ENCODE measurements around the gene ESPNL.

ESPNL gene

DNA sequence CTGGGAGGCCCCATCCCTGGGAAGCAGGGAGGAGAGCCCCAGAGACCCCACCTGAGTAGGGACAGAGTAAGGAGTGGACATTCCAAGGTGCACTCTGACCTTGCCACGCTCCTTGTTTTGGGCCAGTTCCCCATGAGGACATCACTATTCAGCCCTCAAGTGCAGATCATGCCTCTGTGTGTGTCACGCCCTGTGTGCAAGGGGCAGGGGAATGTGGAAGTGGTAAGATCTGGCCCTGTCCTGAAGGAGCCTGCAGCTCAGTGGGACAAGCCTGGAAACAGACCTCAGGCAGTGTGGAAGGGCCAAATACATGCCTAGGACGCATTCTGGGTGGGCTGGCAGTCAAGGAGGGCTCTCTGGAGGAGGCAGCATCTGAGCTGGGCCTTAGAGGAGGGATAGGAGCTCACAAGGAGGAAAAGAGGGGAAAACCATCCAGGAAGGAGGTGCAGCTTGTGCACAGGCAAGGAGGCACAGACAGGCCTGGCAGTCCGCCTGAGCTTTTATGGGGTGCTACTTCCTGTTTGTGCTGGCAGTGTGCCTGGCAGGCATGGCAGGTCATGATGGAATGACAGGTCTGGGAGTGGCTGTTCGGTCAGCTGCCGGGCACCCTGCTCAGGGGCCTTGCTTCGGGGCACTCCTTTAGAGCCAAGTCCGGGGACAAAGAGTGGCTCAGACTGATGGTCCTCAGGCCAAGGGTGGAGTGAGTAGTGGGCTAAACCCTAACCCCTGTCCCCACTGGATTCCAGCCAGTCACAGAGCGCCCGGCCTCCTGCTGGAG is 41.6 kb downstream of the ESPNL start:
- no peaks in the 10 kb centered on the region for H3K27me3 ChIP-seq (ENCODE audit: control insufficient read depth in 5 of 5, insufficient read depth in 4 of 5, low read length in 5 of 5)
- H3K9ac ChIP-seq (ENCODE audit: low read length in 5 of 5), result peak overlapping the region in 1 of 5 donors; percentile 31
- peaks cover 3 to 76% (median 50%) of the 10 kb centered on the region in 5 donors for H3K4me1 ChIP-seq (ENCODE audit: control insufficient read depth in 5 of 5, insufficient read depth in 5 of 5, low read length in 5 of 5)
- H3K4me3 ChIP-seq (ENCODE audit: low read depth in 1 of 5, low read length in 5 of 5), result peak overlapping the region in 1 of 5 donors; percentile 22
- no peaks in the 10 kb centered on the region for H3K9me3 ChIP-seq (ENCODE audit: control insufficient read depth in 5 of 5, low read length in 5 of 5)
- no peak overlapping the region for H3K27ac ChIP-seq (ENCODE audit: low read depth, low read length)
- H3K36me3 ChIP-seq (ENCODE audit: control insufficient read depth in 5 of 5, insufficient read depth in 5 of 5, low read length in 5 of 5), result peaks cover 0 to 14% (median 0%) of the 10 kb centered on the region in 5 donors

DNA sequence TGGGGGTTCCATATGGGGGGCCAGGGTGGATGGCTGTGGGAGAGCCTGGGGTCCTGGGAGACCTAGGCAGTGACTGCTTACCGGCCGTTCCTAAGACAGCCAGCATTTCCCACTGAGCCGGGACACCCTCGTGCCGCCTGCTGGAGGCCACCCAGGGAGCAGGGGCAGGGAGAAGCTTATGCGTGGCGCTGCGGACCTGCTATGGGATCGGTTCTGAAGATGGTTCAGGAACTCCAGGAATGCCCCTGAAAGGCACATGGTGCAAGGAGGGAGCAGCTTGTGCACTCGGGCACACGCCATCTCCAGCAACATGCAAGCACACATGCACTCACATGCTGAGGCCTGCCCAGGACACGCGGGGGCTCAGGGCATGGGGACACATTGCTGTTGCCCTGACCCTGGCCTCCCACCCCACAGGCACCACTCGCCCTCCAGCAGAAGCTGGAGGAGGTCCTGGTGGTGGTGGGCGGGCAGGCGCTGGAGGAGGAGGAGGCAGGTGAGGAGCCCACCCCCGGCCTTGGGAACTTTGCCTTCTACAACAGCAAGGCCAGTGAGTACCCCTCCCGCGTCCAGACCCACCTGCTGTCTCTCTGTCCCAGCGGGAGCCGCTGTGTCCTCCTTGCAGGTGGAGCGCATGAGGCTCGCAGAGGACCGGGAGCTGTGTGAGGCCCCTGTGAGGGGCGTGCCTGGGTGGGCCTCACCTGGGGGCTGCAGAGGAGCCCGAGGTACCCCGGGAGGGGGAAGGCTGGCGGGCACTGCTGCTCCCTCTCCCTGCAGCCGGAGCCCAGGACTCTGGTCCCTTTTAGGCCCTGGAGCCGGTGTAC is 42.5 kb downstream of the ESPNL start:
- no peaks in the 10 kb centered on the region for H3K27me3 ChIP-seq (ENCODE audit: control insufficient read depth in 5 of 5, insufficient read depth in 4 of 5, low read length in 5 of 5)
- no peaks in the 10 kb centered on the region for H3K9me3 ChIP-seq (ENCODE audit: control insufficient read depth in 5 of 5, low read length in 5 of 5)
- H3K9ac ChIP-seq (ENCODE audit: low read length in 5 of 5), result peak overlapping the region in 1 of 5 donors; percentile 31
- no peak overlapping the region for H3K27ac ChIP-seq (ENCODE audit: low read depth, low read length)
- H3K36me3 ChIP-seq (ENCODE audit: control insufficient read depth in 5 of 5, insufficient read depth in 5 of 5, low read length in 5 of 5), result peaks cover 0 to 14% (median 0%) of the 10 kb centered on the region in 5 donors
- H3K4me3 ChIP-seq (ENCODE audit: low read depth in 1 of 5, low read length in 5 of 5), result peak overlapping the region in 1 of 5 donors; percentile 22
- peaks cover 3 to 67% (median 44%) of the 10 kb centered on the region in 5 donors for H3K4me1 ChIP-seq (ENCODE audit: control insufficient read depth in 5 of 5, insufficient read depth in 5 of 5, low read length in 5 of 5)

DNA sequence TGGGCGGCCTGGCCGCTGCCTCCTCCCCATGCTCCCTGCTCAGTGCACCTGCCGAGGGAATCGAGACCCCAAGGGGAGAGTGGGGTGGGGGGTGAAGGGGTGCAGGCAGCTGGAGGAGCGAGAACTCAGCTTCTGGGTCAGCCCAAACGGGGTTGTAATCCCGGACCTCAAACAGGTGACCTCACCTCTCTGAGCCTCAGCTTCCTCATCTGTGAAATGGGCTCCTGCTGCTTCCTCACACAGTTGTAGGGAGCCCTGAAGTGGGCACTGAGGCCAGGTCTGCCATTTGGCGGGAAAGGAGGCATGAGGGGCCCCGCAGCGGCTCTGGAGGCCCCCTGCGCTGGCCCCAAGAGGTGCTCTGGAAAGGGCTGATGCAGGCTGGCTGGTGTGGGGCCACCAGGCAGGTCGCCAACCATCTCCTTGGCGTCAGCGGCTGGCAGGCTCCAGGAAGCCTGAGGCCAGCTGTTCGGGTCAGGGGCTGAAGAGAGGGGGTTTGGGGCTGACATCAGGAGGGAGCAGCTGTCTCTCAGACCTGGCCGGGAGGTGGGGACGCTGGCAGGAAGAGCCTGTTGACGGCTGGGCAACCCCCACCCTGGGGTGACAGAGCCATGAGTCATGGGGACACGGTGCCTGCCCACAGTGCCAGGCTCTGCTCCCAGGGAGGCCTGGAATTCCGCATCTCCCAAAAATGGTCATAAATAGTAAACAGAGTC is 43.3 kb downstream of the ESPNL start:
- H3K9ac ChIP-seq (ENCODE audit: low read length in 5 of 5), result no peak overlapping the region
- no peaks in the 10 kb centered on the region for H3K9me3 ChIP-seq (ENCODE audit: control insufficient read depth in 5 of 5, low read length in 5 of 5)
- peaks cover 0 to 14% (median 0%) of the 10 kb centered on the region in 5 donors for H3K36me3 ChIP-seq (ENCODE audit: control insufficient read depth in 5 of 5, insufficient read depth in 5 of 5, low read length in 5 of 5)
- H3K4me3 ChIP-seq (ENCODE audit: low read depth in 1 of 5, low read length in 5 of 5), result no peak overlapping the region
- H3K27me3 ChIP-seq (ENCODE audit: control insufficient read depth in 5 of 5, insufficient read depth in 4 of 5, low read length in 5 of 5), result no peaks in the 10 kb centered on the region
- peaks cover 3 to 59% (median 39%) of the 10 kb centered on the region in 5 donors for H3K4me1 ChIP-seq (ENCODE audit: control insufficient read depth in 5 of 5, insufficient read depth in 5 of 5, low read length in 5 of 5)
- no peak overlapping the region for H3K27ac ChIP-seq (ENCODE audit: low read depth, low read length)

DNA sequence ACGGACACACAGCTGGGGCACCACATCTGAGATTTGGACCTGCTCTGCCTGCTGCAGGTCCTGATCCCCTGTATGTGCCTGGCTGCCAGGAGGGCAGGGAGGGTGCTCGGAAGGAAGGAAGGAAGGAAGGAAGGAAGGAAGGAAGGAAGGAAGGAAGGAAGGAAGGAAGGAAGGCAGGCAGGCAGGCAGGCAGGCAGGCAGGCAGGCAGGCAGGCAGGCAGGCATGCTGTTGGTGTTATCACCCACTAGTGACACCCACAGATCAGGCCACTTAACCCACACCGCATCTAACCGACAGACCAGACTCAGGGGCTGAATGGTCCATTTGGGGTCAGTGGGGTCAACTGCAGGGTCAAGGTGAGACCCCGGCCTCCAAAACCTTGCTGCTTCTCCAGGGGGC is 44.1 kb downstream of the ESPNL start:
- Histone ChIP-seq H3K27me3 (ENCODE audit: control insufficient read depth in 5 of 5, insufficient read depth in 4 of 5, low read length in 5 of 5) (no peaks in the 10 kb centered on the region), H3K27ac (ENCODE audit: low read depth, low read length) (no peak overlapping the region), H3K4me1 (ENCODE audit: control insufficient read depth in 5 of 5, insufficient read depth in 5 of 5, low read length in 5 of 5) (peaks cover 3 to 51% (median 30%) of the 10 kb centered on the region in 5 donors), H3K9me3 (ENCODE audit: control insufficient read depth in 5 of 5, low read length in 5 of 5) (no peaks in the 10 kb centered on the region), H3K4me3 (ENCODE audit: low read depth in 1 of 5, low read length in 5 of 5) (no peak overlapping the region), H3K9ac (ENCODE audit: low read length in 5 of 5) (no peak overlapping the region), H3K36me3 (ENCODE audit: control insufficient read depth in 5 of 5, insufficient read depth in 5 of 5, low read length in 5 of 5) (peaks cover 0 to 14% (median 0%) of the 10 kb centered on the region in 5 donors)

DNA sequence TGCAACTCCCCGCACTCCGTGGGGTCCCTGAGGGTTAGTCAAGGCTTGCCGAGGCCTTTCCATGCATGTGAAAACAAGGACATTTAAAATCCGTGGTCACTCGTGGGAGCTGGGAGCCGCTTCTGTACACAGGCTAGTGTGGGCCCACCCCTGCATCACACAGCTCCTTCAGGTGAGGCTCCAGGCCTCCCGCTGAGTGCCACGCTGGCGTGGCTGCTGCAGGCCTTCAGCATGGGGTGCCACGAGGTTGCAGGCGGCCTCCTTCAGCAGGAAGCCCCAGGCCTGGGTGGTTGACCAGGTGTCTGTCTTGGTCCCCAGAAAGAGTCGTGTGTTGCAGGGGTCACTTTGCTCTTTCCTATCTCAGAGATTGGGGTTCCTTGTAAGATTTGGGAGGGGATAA is 44.9 kb downstream of the ESPNL start:
- Histone ChIP-seq H3K9ac (ENCODE audit: low read length in 5 of 5) (no peak overlapping the region), H3K27me3 (ENCODE audit: control insufficient read depth in 5 of 5, insufficient read depth in 4 of 5, low read length in 5 of 5) (no peaks in the 10 kb centered on the region), H3K4me3 (ENCODE audit: low read depth in 1 of 5, low read length in 5 of 5) (no peak overlapping the region), H3K9me3 (ENCODE audit: control insufficient read depth in 5 of 5, low read length in 5 of 5) (no peaks in the 10 kb centered on the region), H3K27ac (ENCODE audit: low read depth, low read length) (no peak overlapping the region), H3K4me1 (ENCODE audit: control insufficient read depth in 5 of 5, insufficient read depth in 5 of 5, low read length in 5 of 5) (peaks cover 3 to 43% (median 24%) of the 10 kb centered on the region in 5 donors), H3K36me3 (ENCODE audit: control insufficient read depth in 5 of 5, insufficient read depth in 5 of 5, low read length in 5 of 5) (peaks cover 0 to 14% (median 0%) of the 10 kb centered on the region in 5 donors)

DNA sequence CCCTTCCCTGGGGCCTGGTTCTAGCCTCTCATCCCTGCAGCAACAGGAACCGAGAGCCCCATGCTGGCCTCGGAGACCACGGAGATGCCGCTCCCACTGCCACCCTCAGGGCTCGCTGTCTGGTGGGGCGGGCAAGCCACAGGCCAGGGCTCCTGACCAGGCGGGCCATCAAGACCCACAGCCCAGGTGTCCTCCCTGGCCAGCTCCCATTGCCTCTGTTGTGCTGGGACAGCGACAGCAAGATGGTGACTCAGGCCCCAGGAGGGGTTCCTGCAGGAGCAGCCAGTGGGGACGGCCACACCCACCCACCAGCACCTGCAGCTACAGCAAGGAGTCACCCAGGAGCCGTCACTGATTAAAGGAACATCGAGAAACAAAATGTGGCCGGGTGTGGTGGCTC is 45.7 kb downstream of the ESPNL start:
- Histone ChIP-seq H3K27ac (ENCODE audit: low read depth, low read length) (no peak overlapping the region), H3K9ac (ENCODE audit: low read length in 5 of 5) (no peak overlapping the region), H3K9me3 (ENCODE audit: control insufficient read depth in 5 of 5, low read length in 5 of 5) (no peaks in the 10 kb centered on the region), H3K36me3 (ENCODE audit: control insufficient read depth in 5 of 5, insufficient read depth in 5 of 5, low read length in 5 of 5) (peaks cover 0 to 13% (median 0%) of the 10 kb centered on the region in 5 donors), H3K4me3 (ENCODE audit: low read depth in 1 of 5, low read length in 5 of 5) (no peak overlapping the region), H3K4me1 (ENCODE audit: control insufficient read depth in 5 of 5, insufficient read depth in 5 of 5, low read length in 5 of 5) (peaks cover 2 to 36% (median 24%) of the 10 kb centered on the region in 5 donors), H3K27me3 (ENCODE audit: control insufficient read depth in 5 of 5, insufficient read depth in 4 of 5, low read length in 5 of 5) (no peaks in the 10 kb centered on the region)

DNA sequence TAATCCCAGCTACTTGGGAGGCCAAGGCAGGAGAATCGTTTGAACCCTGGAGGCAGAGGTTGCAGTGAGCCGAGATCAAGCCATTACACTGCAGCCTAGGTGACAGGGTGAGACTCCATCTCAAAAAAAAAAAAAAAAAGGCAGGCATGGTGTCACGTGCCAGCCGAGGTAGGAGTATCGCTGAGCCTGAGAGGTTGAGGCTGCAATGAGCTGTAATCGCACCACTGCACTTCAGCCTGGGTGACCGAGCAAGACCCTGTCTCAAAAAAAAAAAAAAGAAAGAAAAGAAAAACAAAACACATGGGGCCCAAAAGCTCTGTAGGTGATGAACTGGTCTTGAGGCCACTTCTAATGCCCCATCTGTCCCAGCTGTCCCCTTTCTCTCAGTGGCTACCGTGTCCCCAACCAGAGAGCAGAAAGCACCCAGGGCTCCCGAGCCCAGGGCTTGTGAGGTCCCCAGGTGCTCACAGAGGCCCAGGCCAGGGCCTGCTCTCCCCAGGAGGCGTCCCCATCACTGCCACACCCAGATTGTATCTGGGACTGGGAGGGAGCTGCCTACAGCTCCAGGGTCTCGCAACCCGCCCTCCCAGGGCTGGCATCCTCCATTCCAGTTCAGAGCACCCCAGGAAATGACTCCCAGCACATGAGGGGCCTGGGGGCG is 46.9 kb downstream of the ESPNL start:
- Histone ChIP-seq H3K4me1 (ENCODE audit: control insufficient read depth in 5 of 5, insufficient read depth in 5 of 5, low read length in 5 of 5) (peaks cover 0 to 24% (median 16%) of the 10 kb centered on the region in 5 donors), H3K27ac (ENCODE audit: low read depth, low read length) (no peak overlapping the region), H3K9ac (ENCODE audit: low read length in 5 of 5) (peak overlapping the region in 1 of 5 donors; percentile 9), H3K36me3 (ENCODE audit: control insufficient read depth in 5 of 5, insufficient read depth in 5 of 5, low read length in 5 of 5) (peaks cover 0 to 6% (median 0%) of the 10 kb centered on the region in 5 donors), H3K4me3 (ENCODE audit: low read depth in 1 of 5, low read length in 5 of 5) (no peak overlapping the region), H3K9me3 (ENCODE audit: control insufficient read depth in 5 of 5, low read length in 5 of 5) (no peaks in the 10 kb centered on the region), H3K27me3 (ENCODE audit: control insufficient read depth in 5 of 5, insufficient read depth in 4 of 5, low read length in 5 of 5) (no peaks in the 10 kb centered on the region)

DNA sequence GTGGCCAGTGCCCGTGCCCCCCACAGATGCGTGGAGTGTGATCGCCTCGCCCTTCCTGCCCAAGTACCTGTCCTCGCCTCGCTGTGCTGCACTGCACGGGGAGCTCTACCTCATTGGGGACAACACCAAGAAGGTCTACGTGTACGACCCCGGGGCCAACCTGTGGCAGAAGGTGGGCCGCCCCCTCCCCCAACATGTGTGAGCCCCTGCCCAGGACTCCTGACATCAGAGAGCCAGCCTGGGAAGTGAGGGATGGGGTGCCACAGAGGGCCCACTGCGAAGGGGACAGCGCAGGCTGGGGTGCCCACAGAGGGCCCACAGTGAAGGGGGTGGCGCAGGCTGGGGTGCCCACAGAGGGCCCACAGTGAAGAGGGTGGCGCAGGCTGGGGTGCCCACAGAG is 48.8 kb downstream of the ESPNL start:
- no peaks in the 10 kb centered on the region for H3K9me3 ChIP-seq (ENCODE audit: control insufficient read depth in 5 of 5, low read length in 5 of 5)
- H3K36me3 ChIP-seq (ENCODE audit: control insufficient read depth in 5 of 5, insufficient read depth in 5 of 5, low read length in 5 of 5), result peaks cover 0 to 6% (median 0%) of the 10 kb centered on the region in 5 donors
- H3K27ac ChIP-seq (ENCODE audit: low read depth, low read length), result no peak overlapping the region
- H3K9ac ChIP-seq (ENCODE audit: low read length in 5 of 5), result no peak overlapping the region
- no peak overlapping the region for H3K4me3 ChIP-seq (ENCODE audit: low read depth in 1 of 5, low read length in 5 of 5)
- peaks cover 0 to 11% (median 4%) of the 10 kb centered on the region in 5 donors for H3K4me1 ChIP-seq (ENCODE audit: control insufficient read depth in 5 of 5, insufficient read depth in 5 of 5, low read length in 5 of 5)
- H3K27me3 ChIP-seq (ENCODE audit: control insufficient read depth in 5 of 5, insufficient read depth in 4 of 5, low read length in 5 of 5), result no peaks in the 10 kb centered on the region

DNA sequence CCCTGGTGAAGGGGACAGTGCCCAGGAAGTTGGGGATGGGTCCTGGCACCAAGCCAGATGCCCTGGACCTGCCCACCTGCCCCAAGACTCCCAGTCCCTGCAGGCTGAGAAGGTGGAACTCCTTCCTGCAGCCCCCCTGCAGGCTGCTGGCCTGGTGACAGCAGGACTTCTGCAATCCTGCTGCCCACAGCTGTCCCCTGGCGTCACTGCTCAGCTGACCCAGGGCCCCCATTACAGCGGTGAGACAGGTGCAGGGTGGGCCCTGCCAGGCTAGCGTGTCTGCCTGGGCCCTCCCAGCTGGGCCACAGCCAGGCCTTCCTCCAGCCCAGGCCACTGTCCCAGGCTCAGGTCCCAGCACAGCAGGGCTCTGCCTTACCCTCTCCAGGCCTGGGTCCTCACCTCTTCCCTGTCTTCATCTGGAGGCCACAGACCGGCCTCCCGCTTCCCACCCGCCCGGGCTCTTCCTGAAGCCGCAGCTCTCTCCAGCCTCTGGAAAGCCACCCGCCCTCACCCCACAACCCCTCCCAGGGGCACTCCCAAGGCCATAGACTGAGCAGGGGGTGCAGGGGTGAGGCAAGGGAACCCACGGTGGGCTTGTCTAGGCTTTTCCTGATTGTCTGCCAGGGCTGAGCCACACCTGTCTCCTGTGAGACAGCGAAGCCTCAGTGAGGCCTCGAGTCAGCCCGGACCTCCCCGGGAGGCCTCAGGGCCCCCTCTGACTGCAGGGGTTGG is 49.9 kb downstream of the ESPNL start:
- Histone ChIP-seq H3K9me3 (ENCODE audit: control insufficient read depth in 5 of 5, low read length in 5 of 5) (peaks cover 0 to 3% (median 0%) of the 10 kb centered on the region in 5 donors), H3K27ac (ENCODE audit: low read depth, low read length) (no peak overlapping the region), H3K36me3 (ENCODE audit: control insufficient read depth in 5 of 5, insufficient read depth in 5 of 5, low read length in 5 of 5) (peaks cover 0 to 6% (median 0%) of the 10 kb centered on the region in 5 donors), H3K27me3 (ENCODE audit: control insufficient read depth in 5 of 5, insufficient read depth in 4 of 5, low read length in 5 of 5) (no peaks in the 10 kb centered on the region), H3K4me1 (ENCODE audit: control insufficient read depth in 5 of 5, insufficient read depth in 5 of 5, low read length in 5 of 5) (peaks cover 0 to 10% (median 3%) of the 10 kb centered on the region in 5 donors), H3K9ac (ENCODE audit: low read length in 5 of 5) (no peak overlapping the region), H3K4me3 (ENCODE audit: low read depth in 1 of 5, low read length in 5 of 5) (no peak overlapping the region)
